ENCODE results near the gene AKT2.

AKT2 gene

DNA sequence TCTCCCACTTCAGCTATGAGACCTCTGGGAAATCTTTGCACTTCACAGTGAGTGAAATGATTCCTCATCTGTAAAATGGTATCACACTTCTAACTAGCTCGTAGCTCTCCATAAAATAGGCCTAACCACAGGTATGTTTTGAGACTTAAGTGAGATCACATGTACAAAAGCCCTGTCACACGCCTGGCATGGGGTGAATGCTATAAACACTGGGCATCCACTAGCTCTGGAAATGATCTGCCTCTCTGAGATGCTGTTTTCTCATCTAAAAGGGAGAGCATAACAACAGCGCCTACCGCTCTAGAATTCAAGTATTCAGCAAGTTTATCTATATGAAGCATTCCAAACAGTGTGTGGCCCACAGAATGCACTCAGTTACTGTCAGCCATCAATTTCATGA lies 2.2 kb downstream of the AKT2 start:
- ChIA-PET CTCF (interaction anchor here (0.8 to 2.0 kb wide), 2 partner anchors 14 to 22 kb away, joined by 3 to 10 read pairs; no protein-coding TSS in a partner anchor), POLR2A (interaction anchor here (1.2 kb wide), 1 partner anchor 13 kb away, joined by 4 read pairs; no protein-coding TSS in a partner anchor)
- TF ChIP-seq CTCF (IDR thresholded peaks at IDR 0.05; ENCODE audit: insufficient read depth, low read length, missing control alignments) = no peak
- no peak overlapping the region for H3K4me3 ChIP-seq (ENCODE audit: low read depth, low read length)
- peak; percentile 29 for DNase-seq (ENCODE audit: low read depth, low spot score)

DNA sequence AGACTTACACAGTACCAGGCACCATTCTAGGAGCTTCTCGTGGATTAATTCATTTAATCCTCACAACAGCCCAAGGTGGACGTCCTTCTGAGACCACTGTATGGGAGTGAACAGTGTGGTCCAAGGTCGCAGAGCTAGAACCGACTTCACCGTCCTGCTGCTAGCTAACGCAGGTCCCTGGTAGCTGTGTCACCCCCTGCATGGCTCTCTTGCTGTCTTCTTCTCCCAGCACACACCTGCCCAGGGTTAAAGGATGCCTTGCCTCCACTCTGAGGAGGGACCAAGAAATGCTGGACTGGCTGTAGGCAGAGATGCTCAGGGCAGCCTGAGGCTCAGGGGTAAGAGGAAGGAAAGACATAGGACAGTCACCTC lies 3.0 kb downstream of the AKT2 start:
- H3K4me3 ChIP-seq (ENCODE audit: low read depth, low read length) = no peak overlapping the region
- DNase-seq (ENCODE audit: low read depth, low spot score) = no peak
- no peak for TF ChIP-seq CTCF (IDR thresholded peaks at IDR 0.05; ENCODE audit: insufficient read depth, low read length, missing control alignments)
- ChIA-PET POLR2A (interaction anchor here (1.2 kb wide), 1 partner anchor 12 kb away, joined by 4 read pairs; no protein-coding TSS in a partner anchor), CTCF (interaction anchor here (0.9 to 2.0 kb wide), 3 partner anchors 23 to 319 kb away, joined by 3 to 10 read pairs (median 3); partner anchors contain the start of gene LTBP4)

DNA sequence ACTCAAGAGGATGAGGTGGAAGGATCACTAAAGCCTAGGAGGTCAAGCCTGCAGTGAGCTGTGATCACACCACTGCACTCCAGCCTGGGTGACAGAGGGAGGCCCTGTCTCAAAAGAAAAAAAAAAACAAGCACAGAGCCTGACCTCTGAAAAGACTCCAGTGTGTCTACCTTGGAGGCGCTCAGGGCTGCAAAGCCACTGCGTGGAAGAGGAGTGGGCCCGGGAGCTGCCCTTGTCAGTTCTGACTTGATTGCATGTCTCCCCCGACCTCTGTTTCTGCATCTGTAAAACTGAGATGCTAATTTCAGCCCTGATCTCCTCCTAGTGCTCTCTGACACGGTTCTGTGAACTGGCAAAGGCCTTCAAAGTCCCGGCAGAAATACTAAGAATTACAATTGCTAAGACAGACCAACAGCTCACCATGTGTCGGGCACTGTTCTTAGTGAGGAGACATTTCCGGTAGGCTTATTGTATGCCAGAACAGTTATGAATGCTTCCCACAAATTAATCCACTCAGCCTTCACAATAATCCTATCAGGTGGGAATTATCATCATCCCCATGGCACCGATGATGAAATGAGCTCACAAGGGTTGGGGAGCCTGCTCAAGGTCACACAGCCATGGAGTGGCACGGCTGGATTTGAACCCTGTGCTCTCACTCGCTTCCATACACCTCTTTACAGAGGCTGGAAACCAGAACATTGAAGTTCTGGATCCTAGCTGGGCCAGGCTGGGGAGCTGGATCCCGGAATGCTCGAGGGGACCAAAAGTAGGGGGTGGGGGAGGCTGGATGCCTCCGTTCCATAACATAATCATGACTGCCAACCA lies 3.5 kb downstream of the AKT2 start:
- H3K4me3 ChIP-seq (ENCODE audit: low read depth, low read length) = no peak overlapping the region
- ChIA-PET POLR2A (no interaction called here), CTCF (interaction anchor here (0.9 to 2.0 kb wide), 4 partner anchors 23 to 319 kb away, joined by 3 to 10 read pairs (median 3); partner anchors contain the start of gene LTBP4)
- TF ChIP-seq CTCF (IDR thresholded peaks at IDR 0.05; ENCODE audit: insufficient read depth, low read length, missing control alignments) = no peak
- DNase-seq (ENCODE audit: low read depth, low spot score) = no peak

DNA sequence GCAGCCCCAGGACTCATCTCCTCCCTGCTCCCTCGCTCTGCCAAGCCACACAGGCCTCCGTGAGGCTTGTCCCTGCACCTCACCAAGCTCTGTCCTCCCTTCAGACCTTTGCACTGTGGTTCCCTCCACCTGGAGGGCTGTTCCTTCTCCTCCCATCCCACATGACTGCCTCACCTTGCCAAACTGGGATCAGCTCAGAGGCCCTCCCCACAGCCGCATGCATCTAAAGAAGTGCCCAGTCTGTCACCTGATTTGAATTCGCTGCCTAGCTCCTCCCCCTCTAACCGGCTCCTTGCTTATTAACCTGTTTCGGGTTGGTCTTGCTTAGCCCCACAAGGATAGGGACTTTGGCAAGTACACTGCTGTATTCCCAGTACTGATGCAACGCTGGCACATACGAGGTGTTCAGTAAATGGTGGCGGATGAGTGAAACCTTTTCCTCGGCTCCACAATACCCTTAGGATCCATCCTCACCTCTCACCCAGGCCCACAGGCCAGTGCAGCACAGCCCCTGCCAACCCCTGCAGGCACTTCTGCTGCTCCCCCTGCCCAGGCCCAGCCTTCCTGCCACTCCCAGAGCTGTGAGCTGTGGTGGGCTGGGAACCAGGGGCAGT lies 4.4 kb downstream of the AKT2 start:
- CTCF ChIA-PET = interaction anchor here (1.2 kb wide), 1 partner anchor 142 kb away, joined by 3 read pairs; no protein-coding TSS in a partner anchor
- H3K4me3 ChIP-seq (ENCODE audit: low read depth, low read length) = no peak overlapping the region

DNA sequence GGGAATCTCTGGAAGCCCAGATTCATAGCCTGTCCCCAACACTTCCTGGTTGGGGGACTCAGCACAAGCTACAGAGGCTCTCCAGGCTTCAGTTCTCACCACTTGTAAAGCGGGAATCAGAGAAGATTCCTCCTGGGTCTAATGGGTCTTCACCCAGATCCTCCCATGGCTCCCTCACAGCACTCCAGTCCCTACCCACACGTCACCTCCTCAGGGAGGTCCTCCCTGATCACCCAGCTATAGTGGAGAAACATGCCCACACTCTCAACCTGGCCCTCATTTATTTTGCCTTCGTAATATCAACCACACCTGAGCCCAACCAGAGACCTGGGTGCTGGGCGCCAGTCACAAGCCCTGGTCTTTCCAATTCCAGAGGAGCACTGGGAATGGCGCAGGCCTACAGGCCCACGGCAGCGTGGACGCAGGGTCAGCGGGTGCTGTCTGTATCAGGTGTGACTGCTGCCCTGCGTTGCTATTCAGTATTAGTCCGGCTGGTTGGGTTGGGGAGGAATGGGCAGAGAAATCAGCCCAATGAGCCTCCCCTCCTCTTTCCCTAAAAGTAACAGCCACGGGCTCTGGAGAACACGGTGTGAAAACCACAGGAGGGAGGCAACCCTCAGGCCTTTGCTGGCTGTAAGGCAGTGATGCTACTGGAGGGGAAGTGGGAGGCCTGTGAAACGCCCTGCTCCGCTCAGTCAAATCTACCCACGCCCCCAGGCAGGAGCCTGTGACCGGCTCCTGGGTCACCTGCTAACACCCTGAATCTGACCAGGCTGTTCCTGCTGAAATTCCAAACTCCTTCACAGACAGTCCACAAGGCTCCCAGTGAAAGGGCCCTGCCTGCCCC lies 5.2 kb downstream of the AKT2 start:
- no peak for DNase-seq (ENCODE audit: low read depth, low spot score)
- POLR2A ChIA-PET = no interaction called here
- no peak for TF ChIP-seq CTCF (IDR thresholded peaks at IDR 0.05; ENCODE audit: insufficient read depth, low read length, missing control alignments)
- H3K4me3 ChIP-seq (ENCODE audit: low read depth, low read length) = no peak overlapping the region
- CTCF ChIA-PET = interaction anchor here (0.6 to 2.0 kb wide), 4 partner anchors 13 to 141 kb away, joined by 3 to 5 read pairs (median 3); no protein-coding TSS in a partner anchor

More for the DNA sequence above, 4.4 kb downstream of the AKT2 start:
- POLR2A ChIA-PET = no interaction called here
- DNase-seq (ENCODE audit: low read depth, low spot score) = no peak
- no peak for TF ChIP-seq CTCF (IDR thresholded peaks at IDR 0.05; ENCODE audit: insufficient read depth, low read length, missing control alignments)
